ENCODE measurements around the gene DHX8.

- TF ChIP-seq CTCF (IDR thresholded peaks at IDR 0.05; ENCODE audit: borderline replicate concordance, extremely low read depth, low read length, poor library complexity, severe bottlenecking), result no peak
- no peak for TF ChIP-seq EZH2 (IDR thresholded peaks at IDR 0.05; ENCODE audit: borderline replicate concordance, low read depth, low read length, severe bottlenecking)
These were observed 19.7 kb upstream of the DHX8 start for GRCh38 chr17:43464046-43464445.

Measured in DND-41 (cell line).